GM12878 (cell line): ENCODE data around the gene PGF. TPM values are rescaled to one million over a fixed set of nuclear protein-coding genes. Genes with fewer than 3 reads are reported as not detected.

Experiments
- CEBPB ChIP-seq, 2 experiments: fragments of 150-350 bp in 1 of 2; IDR thresholded peaks; 2 replicates each; pipeline ENCODE4 v1.6.1; 2012 to 2014; ENCODE audit warnings: low read depth in 2 of 2, low read length in 2 of 2, borderline replicate concordance in 1 of 2, inconsistent platforms in 1 of 2
- GABPA ChIP-seq: IDR thresholded peaks from 2 replicates; pipeline ENCODE4 v1.6.1; 2014; ENCODE audit warnings: antibody characterized with exemption, low read depth, mild to moderate bottlenecking, inconsistent platforms
- MXI1 ChIP-seq: fragments of 150-350 bp; IDR thresholded peaks from 2 replicates; pipeline ENCODE4 v1.6.1; 2011; ENCODE audit warnings: low read depth, mild to moderate bottlenecking, inconsistent platforms, low read length, improper control_type of control experiment
- MYB ChIP-seq: fragments of 150-350 bp; IDR thresholded peaks from 2 replicates; pipeline ENCODE4 v1.6.1; 2014; ENCODE audit warnings: mild to moderate bottlenecking, low read depth, low read length, borderline replicate concordance
- NBN ChIP-seq: fragments of 450-650 bp; IDR thresholded peaks from 2 replicates; pipeline ENCODE4 v1.6.1; 2016
- POLR2AphosphoS5 ChIP-seq: IDR thresholded peaks from 2 replicates; pipeline ENCODE4 v1.6.1; 2011; ENCODE audit warnings: mild to moderate bottlenecking, low read length, inconsistent platforms
- RAD51 ChIP-seq: fragments of 450-650 bp; IDR thresholded peaks from 2 replicates; pipeline ENCODE4 v1.6.1; 2016; ENCODE audit warnings: moderate library complexity, mild to moderate bottlenecking, inconsistent platforms
- RBBP5 ChIP-seq: fragments of 200-600 bp; sonication (generic); conservative IDR thresholded peaks from 2 replicates; pipeline ENCODE4 v1.6.1; 2016
- RELA ChIP-seq: fragments of 450-650 bp; IDR thresholded peaks from 2 replicates; pipeline ENCODE4 v1.8.0; 2014; ENCODE audit warnings: borderline replicate concordance; ENCODE audit not compliant: partially characterized antibody
- RELB ChIP-seq: fragments of 450-650 bp; IDR thresholded peaks from 2 replicates; pipeline ENCODE4 v1.6.1; 2017; ENCODE audit warnings: low read depth, mild to moderate bottlenecking, moderate library complexity
- ZBTB11 ChIP-seq: fragments of 450-650 bp; formaldehyde crosslinking; IDR thresholded peaks from 2 replicates; pipeline ENCODE4 v1.5.0; 2022; ENCODE audit warnings: mild to moderate bottlenecking, missing genetic modification characterization
- ZSCAN29 ChIP-seq: fragments of 450-650 bp; IDR thresholded peaks from 2 replicates; pipeline ENCODE4 v1.6.1; 2017; ENCODE audit warnings: mild to moderate bottlenecking, moderate library complexity
- polyA plus RNA-seq, 11 experiments: library from polyadenylated mRNA; depleted of rRNA in 4 of 11; unstranded in 6 of 11; stranded (reverse) in 5 of 11; fragments of >200 nt; fragmentation: Nextera tagmentation in 4 of 11; fragmentation: Illumina TruSeq in 1 of 11; extraction: Ambion mirVana in 4 of 11; extraction: Trizol in 1 of 11; gene quantifications; 1 replicate in 1 of 11; 2 replicates in 10 of 11; pipeline versions ENCODE4 v1.2.1 to v1.2.3, GENCODE V29; 2011 to 2016; ENCODE audit warnings: inconsistent platforms in 2 of 11, missing spikeins in 2 of 11, low read depth in 1 of 11
- total RNA-seq, 4 experiments: library from RNA; depleted of rRNA in 3 of 4; stranded (reverse); fragments of >200 nt in 3 of 4; fragmentation: Illumina TruSeq in 1 of 4; extraction: Trizol in 1 of 4; gene quantifications; 2 replicates each; pipeline versions ENCODE4 v1.2.1 to v1.2.3, GENCODE V29; 2013 to 2021

The PGF gene
- total and polyA plus RNA-seq, 10 of the 15 experiments (the other 5 are each of a cell fraction or from before 2014, with no cell fraction given) = 0.11 to 5.5 (median 0.63) TPM

- TF ChIP-seq MYB (no peak), NBN (no peak), GABPA (no peak), RAD51 (no peak), CEBPB (IDR thresholded peaks at IDR 0.05; ENCODE audit: borderline replicate concordance in 1 of 2, low read depth in 2 of 2, low read length in 2 of 2) (no peak), POLR2AphosphoS5 (no peak), RELA (no peak), RELB (no peak), RBBP5 (no peak), ZSCAN29 (no peak), MXI1 (no peak), ZBTB11 (CRISPR knock-in tag) (no peak)
Measured at GRCh38 chr14:74929242-74929641, 26.2 kb downstream of the PGF start (continued).
